ENCODE results near the gene LIPT1.
"Not testable (repeated sequence)": the region's sequence is repeated elsewhere in the genome, so short reads cannot be mapped to it uniquely, and the experiment has no call there.

Gene LIPT1

GRCh38 chr2:99180755-99181623, 26.2 kb downstream of the LIPT1 start, which contains the start of the genes MITD1 and MRPL30:
Gene MITD1, minus strand, starts transcription at chr2:99181058. Its CDS starts 77 bp downstream, at chr2:99180981.
Gene MRPL30, plus strand, starts transcription at chr2:99181184. Its CDS starts 5,020 bp downstream, at chr2:99186204.
- DNase-seq, result peak; percentile 92

- peak; percentile 34 for DNase-seq
Measured at GRCh38 chr2:99181624-99182000, 26.8 kb downstream of the LIPT1 start.

GRCh38 chr2:99183025-99183424, 28.3 kb downstream of the LIPT1 start:
- no peak for DNase-seq

DNA sequence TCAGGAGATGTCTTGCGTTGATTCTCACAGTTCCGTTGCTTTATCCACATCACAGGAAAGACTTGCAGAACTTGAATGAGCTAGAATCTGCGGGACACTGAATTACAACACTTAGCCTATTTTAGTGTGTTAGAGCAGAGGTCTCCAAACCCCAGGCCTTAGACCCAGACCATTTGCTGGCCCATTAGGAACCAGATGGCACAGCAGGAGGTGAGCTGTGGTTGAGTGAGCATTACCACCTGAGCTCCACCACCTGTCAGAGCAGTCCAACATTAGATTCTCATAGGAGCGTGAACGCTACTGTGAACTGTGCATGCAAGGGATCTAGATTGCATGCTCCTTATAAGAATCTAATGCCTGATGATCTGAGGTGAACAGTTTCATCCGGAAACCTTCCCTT, 30.0 kb downstream of the LIPT1 start:
- peak; percentile 42 for DNase-seq

GRCh38 chr2:99187011-99187410, 32.2 kb downstream of the LIPT1 start:
- DNase-seq, result no peak

DNA sequence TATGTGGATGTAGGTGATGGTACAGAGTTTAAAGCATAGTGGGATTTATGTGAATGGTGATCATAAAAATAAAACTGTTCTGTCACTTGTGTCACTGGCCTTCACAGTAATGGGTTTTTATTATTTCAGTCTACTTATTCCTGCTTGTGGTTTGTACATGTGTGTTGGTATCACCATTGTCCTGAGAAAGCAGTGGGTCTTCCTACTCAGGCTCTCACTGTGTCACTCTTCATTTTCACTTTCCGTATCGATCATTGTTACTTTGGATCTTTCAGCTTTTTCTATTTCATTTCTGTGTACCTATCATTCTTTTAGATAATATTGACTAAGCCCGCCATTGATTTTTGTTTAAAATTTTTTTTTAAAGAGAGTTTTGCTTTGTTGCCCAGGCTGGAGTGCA, 33.6 kb downstream of the LIPT1 start:
- no peak for DNase-seq

GRCh38 chr2:99190548-99190947, 35.8 kb downstream of the LIPT1 start:
- no peak for DNase-seq

DNA sequence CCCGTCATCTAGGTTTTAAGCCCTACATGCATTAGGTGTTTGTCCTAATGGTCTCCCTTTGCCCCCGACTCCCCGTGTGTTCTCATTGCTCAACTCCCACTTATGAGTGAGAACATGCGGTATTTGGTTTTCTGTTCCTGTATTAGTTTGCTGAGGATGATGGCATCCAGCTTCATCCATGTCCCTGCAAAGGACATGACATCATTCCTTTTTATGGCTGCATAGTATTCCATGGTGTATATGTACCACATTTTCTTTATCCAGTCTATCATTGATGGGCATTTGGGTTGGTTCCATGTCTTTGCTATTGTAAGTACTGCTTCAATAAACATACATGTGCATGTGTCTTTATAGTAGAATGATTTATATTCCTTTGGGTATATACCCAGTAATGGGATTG, 37.6 kb downstream of the LIPT1 start:
- not testable (repeated sequence) for DNase-seq

GRCh38 chr2:99198103-99198841, 43.5 kb downstream of the LIPT1 start:
- DNase-seq, result no peak

- DNase-seq, result peak; percentile 19
Measured at GRCh38 chr2:99200076-99200800, 45.5 kb downstream of the LIPT1 start.

- DNase-seq, result no peak
Measured at GRCh38 chr2:99201959-99202678, 47.4 kb downstream of the LIPT1 start.

- no peak for DNase-seq
Measured at GRCh38 chr2:99205491-99205890, 50.7 kb downstream of the LIPT1 start.

All from NCI-H69 (cell line).